HG02885 (cell line): Measurements from ENCODE around the gene HDAC4.

Experiments used
- ATAC-seq: cut with Tn5 transposase; IDR thresholded peaks from one replicate; pipeline ENCODE4 v1.9.1; 2021; ENCODE audit warnings: mild to moderate bottlenecking; ENCODE audit not compliant: unreplicated experiment, poor library complexity

HDAC4 gene

GRCh38 chr2:239215136-239215925 is 185.5 kb downstream of the HDAC4 start:
- ATAC-seq, result no peak

- no peak for ATAC-seq
Observed at GRCh38 chr2:239214725-239215124, 186.1 kb downstream of the HDAC4 start.

GRCh38 chr2:239213643-239214101 is 187.1 kb downstream of the HDAC4 start:
- no peak for ATAC-seq

- no peak for ATAC-seq
Observed at GRCh38 chr2:239212929-239213642, 187.7 kb downstream of the HDAC4 start.

GRCh38 chr2:239212121-239212928 is 188.5 kb downstream of the HDAC4 start:
- ATAC-seq, result no peak

- ATAC-seq, result no peak
Observed at GRCh38 chr2:239211396-239212094, 189.3 kb downstream of the HDAC4 start.

- ATAC-seq, result no peak
Observed at GRCh38 chr2:239209783-239210182, 191.0 kb downstream of the HDAC4 start.

GRCh38 chr2:239208465-239209180 is 192.2 kb downstream of the HDAC4 start:
- no peak for ATAC-seq

- no peak for ATAC-seq
Observed at GRCh38 chr2:239206851-239207250, 194.0 kb downstream of the HDAC4 start.

- ATAC-seq, result no peak
Observed at GRCh38 chr2:239206042-239206441, 194.8 kb downstream of the HDAC4 start.

GRCh38 chr2:239204876-239205468 is 195.8 kb downstream of the HDAC4 start:
- ATAC-seq, result no peak

GRCh38 chr2:239204136-239204875 is 196.5 kb downstream of the HDAC4 start:
- no peak for ATAC-seq

GRCh38 chr2:239203443-239204135 is 197.2 kb downstream of the HDAC4 start:
- no peak for ATAC-seq

GRCh38 chr2:239202836-239203235 is 198.0 kb downstream of the HDAC4 start:
- no peak for ATAC-seq

- ATAC-seq, result no peak
Observed at GRCh38 chr2:239202343-239202742, 198.5 kb downstream of the HDAC4 start.

GRCh38 chr2:239201884-239202283 is 198.9 kb downstream of the HDAC4 start:
- ATAC-seq, result no peak

GRCh38 chr2:239201531-239201876 is 199.3 kb downstream of the HDAC4 start:
- ATAC-seq, result no peak
